ENCODE data around the gene FAF1.

Gene FAF1

GRCh38 chr1:50667710-50668356 is 292.2 kb downstream of the FAF1 start:
- in situ Hi-C loops (cut with MboI; ENCODE audit: low pct_unique_long_range_greater_than_20kb, low sequenced_read_pairs, unreplicated experiment): no loop called here
- no peak for DNase-seq (ENCODE audit: low spot score)
- TF ChIP-seq CTCF (IDR thresholded peaks at IDR 0.05; ENCODE audit: extremely low read depth, insufficient read depth, missing control alignments): no peak

GRCh38 chr1:50667272-50667671 is 292.8 kb downstream of the FAF1 start:
- TF ChIP-seq CTCF (IDR thresholded peaks at IDR 0.05; ENCODE audit: extremely low read depth, insufficient read depth, missing control alignments): no peak
- DNase-seq (ENCODE audit: low spot score): no peak
- in situ Hi-C loops (cut with MboI; ENCODE audit: low pct_unique_long_range_greater_than_20kb, low sequenced_read_pairs, unreplicated experiment): no loop called here

- no peak for TF ChIP-seq CTCF (IDR thresholded peaks at IDR 0.05; ENCODE audit: extremely low read depth, insufficient read depth, missing control alignments)
- in situ Hi-C loops (cut with MboI; ENCODE audit: low pct_unique_long_range_greater_than_20kb, low sequenced_read_pairs, unreplicated experiment): no loop called here
- DNase-seq (ENCODE audit: low spot score): no peak
Observed at GRCh38 chr1:50666849-50667248, 293.2 kb downstream of the FAF1 start.

GRCh38 chr1:50665413-50665812 is 294.7 kb downstream of the FAF1 start:
- DNase-seq (ENCODE audit: low spot score): no peak
- in situ Hi-C loops (cut with MboI; ENCODE audit: low pct_unique_long_range_greater_than_20kb, low sequenced_read_pairs, unreplicated experiment): no loop called here
- no peak for TF ChIP-seq CTCF (IDR thresholded peaks at IDR 0.05; ENCODE audit: extremely low read depth, insufficient read depth, missing control alignments)

GRCh38 chr1:50661626-50662025 is 298.4 kb downstream of the FAF1 start:
- in situ Hi-C loops (cut with MboI; ENCODE audit: low pct_unique_long_range_greater_than_20kb, low sequenced_read_pairs, unreplicated experiment): no loop called here
- DNase-seq (ENCODE audit: low spot score): no peak
- no peak for TF ChIP-seq CTCF (IDR thresholded peaks at IDR 0.05; ENCODE audit: extremely low read depth, insufficient read depth, missing control alignments)

GRCh38 chr1:50659107-50659662 is 300.9 kb downstream of the FAF1 start:
- in situ Hi-C loops (cut with MboI; ENCODE audit: low pct_unique_long_range_greater_than_20kb, low sequenced_read_pairs, unreplicated experiment): no loop called here

More at GRCh38 chr1:50659107-50659662, 300.9 kb downstream of the FAF1 start:
- no peak for TF ChIP-seq CTCF (IDR thresholded peaks at IDR 0.05; ENCODE audit: extremely low read depth, insufficient read depth, missing control alignments)
- DNase-seq (ENCODE audit: low spot score): no peak
